Vagina (tissue), 2 donors: ENCODE measurements around the gene RNF217.

Source experiments
- CTCF ChIP-seq, 3 experiments: fragments of 450-650 bp in 2 of 3; fragments of 200-600 bp in 1 of 3; sonication (generic) in 1 of 3; IDR thresholded peaks; one replicate each; pipeline ENCODE4 v1.5.1; 2017 to 2019; ENCODE audit warnings: antibody characterized with exemption in 3 of 3, mild to moderate bottlenecking in 2 of 3, moderate library complexity in 2 of 3
- POLR2A ChIP-seq, 2 donors: fragments of 450-650 bp; IDR thresholded peaks; one replicate each; pipeline ENCODE4 v1.6.1; 2017; ENCODE audit warnings: antibody characterized with exemption in 2 of 2, mild to moderate bottlenecking in 2 of 2, moderate library complexity in 2 of 2
- POLR2AphosphoS5 ChIP-seq, 2 donors: sonication (generic); formaldehyde crosslinking; IDR thresholded peaks; one replicate each; pipeline ENCODE4 v1.9.0; 2017; ENCODE audit warnings: antibody characterized with exemption in 2 of 2, mild to moderate bottlenecking in 2 of 2, low read depth in 1 of 2; ENCODE audit not compliant: insufficient read depth in 1 of 2

- TF ChIP-seq CTCF (IDR thresholded peaks at IDR 0.05) (no peak), POLR2A (IDR thresholded peaks at IDR 0.05) (no peak), POLR2AphosphoS5 (IDR thresholded peaks at IDR 0.05; ENCODE audit: insufficient read depth in 1 of 2, low read depth in 1 of 2) (no peak)
These were observed 154.5 kb downstream of the RNF217 start for GRCh38 chr6:125116710-125117109.
